ENCODE measurements around the gene ATP8A1.
A peak's percentile ranks its signal among the peaks of the same experiment; 100 is the strongest.

Gene ATP8A1

GRCh38 chr4:42646999-42647541 is 9.8 kb downstream of the ATP8A1 start:
- peak; percentile 20 for FAIRE-seq

- FAIRE-seq = no peak
Measured at GRCh38 chr4:42646013-42646784, 10.7 kb downstream of the ATP8A1 start.

GRCh38 chr4:42644897-42645296 is 12.0 kb downstream of the ATP8A1 start:
- FAIRE-seq = no peak

GRCh38 chr4:42643685-42644084 is 13.2 kb downstream of the ATP8A1 start:
- FAIRE-seq = no peak

GRCh38 chr4:42642845-42643615 is 13.9 kb downstream of the ATP8A1 start:
- FAIRE-seq = no peak

- no peak for FAIRE-seq
Measured at GRCh38 chr4:42642101-42642797, 14.7 kb downstream of the ATP8A1 start.

GRCh38 chr4:42641656-42642055 is 15.2 kb downstream of the ATP8A1 start:
- no peak for FAIRE-seq

- FAIRE-seq = no peak
Measured at GRCh38 chr4:42641161-42641560, 15.7 kb downstream of the ATP8A1 start.

GRCh38 chr4:42640613-42641012 is 16.3 kb downstream of the ATP8A1 start:
- FAIRE-seq = no peak

- no peak for FAIRE-seq
Measured at GRCh38 chr4:42638993-42639392, 17.9 kb downstream of the ATP8A1 start.

GRCh38 chr4:42638321-42638720 is 18.6 kb downstream of the ATP8A1 start:
- FAIRE-seq = no peak

GRCh38 chr4:42637867-42638266 is 19.0 kb downstream of the ATP8A1 start:
- no peak for FAIRE-seq

- FAIRE-seq = no peak
Measured at GRCh38 chr4:42637104-42637503, 19.8 kb downstream of the ATP8A1 start.

- no peak for FAIRE-seq
Measured at GRCh38 chr4:42636645-42636949, 20.3 kb downstream of the ATP8A1 start.

- FAIRE-seq = no peak
Measured at GRCh38 chr4:42633605-42634388, 23.1 kb downstream of the ATP8A1 start.

GRCh38 chr4:42632653-42633382 is 24.1 kb downstream of the ATP8A1 start:
- FAIRE-seq = no peak

GRCh38 chr4:42630908-42631307 is 26.0 kb downstream of the ATP8A1 start:
- FAIRE-seq = no peak

GRCh38 chr4:42628740-42629139 is 28.2 kb downstream of the ATP8A1 start:
- no peak for FAIRE-seq

GRCh38 chr4:42627885-42628646 is 28.8 kb downstream of the ATP8A1 start:
- FAIRE-seq = no peak

- no peak for FAIRE-seq
Measured at GRCh38 chr4:42626629-42627146, 30.2 kb downstream of the ATP8A1 start.

- FAIRE-seq = no peak
Measured at GRCh38 chr4:42625329-42625728, 31.6 kb downstream of the ATP8A1 start.
